HL-60 (cell line): ENCODE results near the gene PPP2R5E.
"Not testable (repeated sequence)": the region's sequence is repeated elsewhere in the genome, so short reads cannot be mapped to it uniquely, and the experiment has no call there.

Experiments
- DNase-seq, 2 experiments: peaks; one replicate each; pipeline ENCODE4 v3.0.0-alpha.2; 2010 to 2020; ENCODE audit warnings: low read depth in 1 of 2, low spot score in 1 of 2
- H3K27ac ChIP-seq: fragments of 250-450 bp; sonication (Bioruptor Pico); replicated peaks from 2 replicates; pipeline ENCODE4 v1.5.1; 2020; ENCODE audit warnings: mild to moderate bottlenecking, moderate library complexity
- H3K27me3 ChIP-seq: fragments of 250-450 bp; sonication (Bioruptor Pico); 2 replicates; pipeline ENCODE4 v1.5.1; 2021; ENCODE audit warnings: mild to moderate bottlenecking, moderate library complexity; ENCODE audit not compliant: insufficient read depth, poor library complexity, severe bottlenecking
- H3K4me3 ChIP-seq: replicated peaks from 2 replicates; pipeline ENCODE4 v1.5.1; 2011; ENCODE audit warnings: mild to moderate bottlenecking, control low read depth, low read length; ENCODE audit not compliant: insufficient read depth
- CTCF ChIP-seq: IDR thresholded peaks from one replicate; pipeline ENCODE4 v1.5.1; 2011; ENCODE audit warnings: low read length, control low read depth, inconsistent platforms; ENCODE audit not compliant: insufficient read depth
- GABPA ChIP-seq: IDR thresholded peaks from 2 replicates; pipeline ENCODE4 v1.6.1; 2012; ENCODE audit warnings: low read depth
- POLR2AphosphoS5 ChIP-seq: IDR thresholded peaks from 2 replicates; pipeline ENCODE4 v1.6.1; 2012; ENCODE audit warnings: low read depth
- REST ChIP-seq: IDR thresholded peaks from 2 replicates; pipeline ENCODE4 v1.6.1; 2012; ENCODE audit warnings: low read depth; ENCODE audit not compliant: insufficient replicate concordance
- SPI1 ChIP-seq: IDR thresholded peaks from 2 replicates; pipeline ENCODE4 v1.6.1; 2012; ENCODE audit warnings: low read depth, mild to moderate bottlenecking, borderline replicate concordance

The PPP2R5E gene

GRCh38 chr14:63378444-63378843 is 164.7 kb downstream of the PPP2R5E start:
- no peak for DNase-seq
- TF ChIP-seq POLR2AphosphoS5: no peak
- no peaks in the 10 kb centered on the region for H3K27me3 ChIP-seq
- H3K4me3 ChIP-seq: no peak overlapping the region
- no peak overlapping the region for H3K27ac ChIP-seq

- no peak for DNase-seq
- TF ChIP-seq POLR2AphosphoS5 (no peak), REST (no peak)
Measured at GRCh38 chr14:63375769-63376168, 167.4 kb downstream of the PPP2R5E start.

DNA sequence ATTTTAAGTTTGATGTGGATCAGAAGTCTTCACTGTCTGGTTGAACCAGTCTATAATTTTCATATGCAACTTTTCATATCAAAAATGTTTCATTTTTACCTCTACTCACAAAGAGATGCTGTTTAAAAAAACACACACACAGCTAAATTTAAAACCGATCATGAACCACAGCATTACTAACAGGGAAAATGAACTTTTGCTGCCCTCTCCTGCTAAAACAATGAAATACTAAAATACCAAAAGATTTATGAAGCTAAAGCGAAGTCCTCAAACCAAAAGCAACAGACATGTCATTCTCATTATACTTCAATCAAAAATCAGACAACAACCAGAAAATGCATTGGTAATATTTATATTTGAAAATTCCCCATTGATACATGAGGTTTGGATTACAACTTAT is 171.6 kb downstream of the PPP2R5E start:
- not testable (repeated sequence) for H3K27me3 ChIP-seq, DNase-seq, H3K4me3 ChIP-seq, H3K27ac ChIP-seq

More at GRCh38 chr14:63375769-63376168, 167.4 kb downstream of the PPP2R5E start:
- Histone ChIP-seq H3K27ac (no peak overlapping the region), H3K4me3 (no peak overlapping the region), H3K27me3 (no peaks in the 10 kb centered on the region)

DNA sequence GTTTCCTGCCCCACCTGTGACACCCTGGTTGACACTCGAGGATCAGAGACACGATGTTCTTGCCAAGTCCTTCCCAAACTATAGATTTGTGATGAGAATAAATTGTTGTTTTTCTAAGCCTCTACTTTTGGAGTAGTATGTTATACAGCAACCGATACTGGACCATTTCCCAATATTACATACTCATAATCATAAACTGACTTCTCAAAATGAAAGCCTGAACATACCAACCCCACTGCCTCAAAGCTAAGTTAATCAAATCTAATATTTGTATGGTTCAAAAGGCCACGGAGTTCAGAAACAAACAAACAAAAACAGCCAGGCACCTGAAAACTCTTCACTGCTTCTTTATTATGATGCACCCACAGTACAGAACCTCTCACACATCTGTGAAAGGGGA is 172.1 kb downstream of the PPP2R5E start:
- TF ChIP-seq REST (no peak), SPI1 (no peak), CTCF (no peak), GABPA (no peak), POLR2AphosphoS5 (no peak)
- DNase-seq: no peak
- H3K27me3 ChIP-seq: no peaks in the 10 kb centered on the region
- no peak overlapping the region for H3K27ac ChIP-seq
- no peak overlapping the region for H3K4me3 ChIP-seq

GRCh38 chr14:63367742-63368364 is 175.3 kb downstream of the PPP2R5E start:
- no peak overlapping the region for H3K27ac ChIP-seq
- no peak for TF ChIP-seq REST
- no peak overlapping the region for H3K4me3 ChIP-seq
- no peak for DNase-seq
- no peaks in the 10 kb centered on the region for H3K27me3 ChIP-seq
